Hepatic stellate cell (primary cell): ENCODE measurements around the gene ATG10.
"Not testable (repeated sequence)": the region's sequence is repeated elsewhere in the genome, so short reads cannot be mapped to it uniquely, and the experiment has no call there.

ENCODE experiments used
- DNase-seq: peaks from one replicate; pipeline ENCODE4 v3.0.0; 2011; ENCODE audit warnings: low spot score

Gene ATG10

GRCh38 chr5:82130602-82131001, 158.8 kb downstream of the ATG10 start:
- no peak for DNase-seq

- no peak for DNase-seq
Observed at GRCh38 chr5:82137205-82137604, 165.4 kb downstream of the ATG10 start.

DNA sequence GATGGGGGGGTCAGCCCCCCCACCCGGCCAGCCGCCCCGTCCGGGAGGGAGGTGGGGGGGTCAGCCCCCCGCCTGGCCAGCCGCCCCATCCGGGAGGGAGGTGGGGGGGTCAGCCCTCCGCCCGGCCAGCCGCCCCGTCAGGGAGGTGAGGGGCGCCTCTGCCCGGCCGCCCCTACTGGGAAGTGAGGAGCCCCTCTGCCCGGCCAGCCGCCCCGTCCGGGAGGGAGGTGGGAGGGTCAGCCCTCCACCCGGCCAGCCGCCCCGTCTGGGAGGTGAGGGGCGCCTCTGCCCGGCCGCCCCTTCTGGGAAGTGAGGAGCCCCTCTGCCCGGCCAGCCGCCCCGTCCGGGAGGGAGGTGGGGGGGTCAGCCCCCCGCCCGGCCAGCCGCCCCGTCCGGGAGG, 168.0 kb downstream of the ATG10 start:
- not testable (repeated sequence) for DNase-seq

GRCh38 chr5:82142217-82142841, 170.5 kb downstream of the ATG10 start:
- DNase-seq: no peak

DNA sequence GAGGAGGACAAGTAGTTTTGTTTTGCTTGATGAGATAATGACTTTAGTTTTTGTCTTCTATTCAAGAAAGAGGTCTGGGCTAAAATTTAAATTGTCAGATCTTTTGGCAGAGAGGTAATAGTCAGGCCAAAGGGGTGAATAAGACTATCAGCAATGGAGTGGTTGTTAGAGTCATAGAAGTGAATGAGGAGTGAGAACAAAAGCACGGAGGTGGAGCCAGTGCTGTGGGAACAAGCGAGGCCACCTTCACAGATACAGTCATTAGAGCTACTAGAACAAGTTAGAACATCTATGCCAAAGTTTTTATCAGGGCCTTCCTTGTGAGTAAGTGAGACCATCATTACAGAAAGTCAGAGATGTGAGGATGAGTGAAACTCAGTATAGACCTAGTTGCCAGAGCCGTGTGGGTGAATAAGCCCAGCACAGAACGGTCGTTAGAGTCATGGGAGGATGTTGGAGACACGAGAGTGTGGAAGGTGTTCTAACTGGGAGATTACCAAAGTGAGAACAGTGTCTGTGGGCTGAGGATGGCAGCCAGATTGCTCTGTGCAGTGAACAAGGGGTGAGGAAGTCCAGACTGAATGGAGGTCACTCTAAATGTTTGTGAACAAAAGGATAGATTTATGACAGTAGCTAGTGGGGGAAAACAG, 171.2 kb downstream of the ATG10 start:
- no peak for DNase-seq

DNA sequence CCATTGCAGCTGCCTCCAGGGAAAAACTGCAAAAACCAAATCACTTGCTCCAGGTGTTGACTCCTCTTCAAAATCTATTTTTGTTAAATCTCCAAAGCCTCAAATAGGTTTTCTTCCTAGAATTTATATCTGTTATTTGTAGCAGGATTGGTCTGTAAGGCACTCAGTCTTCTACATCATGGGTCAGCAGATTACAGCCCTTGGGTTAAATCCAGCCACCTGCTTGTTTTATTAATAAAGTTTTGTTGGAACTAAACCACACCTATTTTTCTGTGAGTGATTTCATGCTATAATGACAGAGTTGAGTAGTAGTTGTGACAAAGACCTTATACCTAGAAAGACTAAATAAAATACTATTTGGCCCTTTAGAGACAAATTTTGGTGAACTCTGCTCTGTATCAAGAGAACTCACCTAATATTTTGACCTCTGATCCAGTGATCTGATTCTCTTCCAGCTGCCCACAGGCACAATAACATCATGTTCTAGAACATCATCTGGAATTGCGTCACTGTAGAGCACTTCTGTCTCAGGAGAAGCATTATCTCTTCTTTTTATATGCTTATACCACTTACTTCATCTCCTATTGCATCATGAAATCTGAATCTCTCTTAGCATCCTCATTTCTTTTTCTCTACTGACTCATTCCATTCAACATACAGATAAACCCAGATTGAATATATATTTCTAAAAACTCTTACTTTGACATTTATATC, 176.2 kb downstream of the ATG10 start:
- DNase-seq: no peak

DNA sequence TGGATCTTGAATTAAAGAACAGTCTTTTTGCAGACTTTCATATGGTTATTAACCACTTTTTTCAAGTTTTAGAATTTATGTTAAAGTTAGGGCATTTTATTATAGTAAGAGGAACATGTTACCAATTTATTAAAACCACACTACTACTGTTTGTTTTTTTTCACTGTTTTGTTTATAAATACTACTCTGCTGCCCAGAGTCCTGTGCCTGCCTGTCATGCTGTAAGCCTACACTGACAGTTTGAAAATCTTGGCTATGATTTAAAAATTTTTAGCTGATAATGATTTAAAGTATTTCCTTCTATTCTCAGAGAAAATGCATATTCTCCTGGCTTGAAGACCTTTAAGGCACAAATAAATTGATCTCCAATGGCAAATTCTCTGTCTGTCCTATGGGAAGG, 177.6 kb downstream of the ATG10 start:
- DNase-seq: no peak

GRCh38 chr5:82150559-82150958, 178.7 kb downstream of the ATG10 start:
- DNase-seq: no peak

GRCh38 chr5:82151204-82151603, 179.4 kb downstream of the ATG10 start:
- no peak for DNase-seq

DNA sequence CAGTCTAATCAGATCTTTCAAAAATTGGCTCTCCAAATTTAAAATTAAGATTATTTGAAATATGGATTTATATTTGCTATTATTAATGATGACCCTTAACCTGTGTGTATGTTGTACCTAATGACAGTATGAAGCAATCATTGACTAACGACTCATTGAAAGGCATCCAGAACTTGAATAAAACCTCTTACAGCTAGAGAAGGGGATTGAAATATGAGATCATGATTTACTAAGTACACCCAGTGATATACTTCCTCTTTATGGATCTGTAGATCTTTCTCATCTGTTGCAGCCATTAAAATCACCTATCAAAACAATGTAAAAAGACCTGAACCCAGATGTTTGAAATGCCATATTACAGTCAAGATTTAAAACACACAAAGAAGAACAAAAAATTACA, 179.8 kb downstream of the ATG10 start:
- DNase-seq: no peak

DNA sequence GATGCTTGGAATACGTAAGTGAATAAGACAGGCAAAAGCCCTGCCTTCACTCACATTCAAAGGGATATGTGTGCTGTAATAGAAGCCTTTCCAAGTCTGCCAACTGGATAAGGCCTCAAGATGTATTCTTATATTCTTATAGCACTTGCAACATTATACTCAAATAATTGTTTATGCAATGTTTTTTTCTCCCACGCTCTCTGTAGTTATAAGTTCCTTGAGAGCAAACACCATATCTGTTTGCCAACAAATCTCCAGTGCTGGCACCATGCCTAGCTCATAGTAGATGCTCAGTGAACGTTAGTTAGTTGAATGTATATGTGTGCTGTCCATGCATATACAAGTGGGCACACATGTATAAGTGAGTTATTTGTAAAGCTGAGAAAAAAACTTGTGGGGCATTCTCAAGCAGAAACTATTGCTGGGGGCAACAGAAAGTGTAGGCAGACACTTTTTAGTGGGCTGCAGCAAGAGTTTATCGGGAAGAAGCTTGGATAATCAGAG, 181.2 kb downstream of the ATG10 start:
- DNase-seq: no peak

GRCh38 chr5:82154776-82155175, 183.0 kb downstream of the ATG10 start:
- DNase-seq: no peak

DNA sequence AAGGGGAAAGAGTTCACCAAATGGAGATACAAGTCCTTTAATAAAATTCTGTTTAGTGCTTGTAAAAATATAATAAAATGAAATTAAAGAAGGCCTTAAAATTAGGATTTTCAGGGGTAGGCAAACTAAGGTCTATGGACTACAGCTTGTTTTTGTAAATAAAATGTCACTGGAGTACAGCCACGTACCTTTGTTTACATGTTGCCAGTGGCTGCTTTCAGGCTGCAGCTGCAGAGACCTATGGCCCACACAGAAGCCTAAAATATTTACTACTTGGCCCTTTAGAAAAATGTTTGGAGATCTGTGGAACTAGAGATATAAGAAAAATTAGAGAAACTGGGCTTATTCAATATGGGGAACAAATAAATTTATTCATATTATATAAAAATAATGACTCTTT, 183.5 kb downstream of the ATG10 start:
- DNase-seq: no peak

DNA sequence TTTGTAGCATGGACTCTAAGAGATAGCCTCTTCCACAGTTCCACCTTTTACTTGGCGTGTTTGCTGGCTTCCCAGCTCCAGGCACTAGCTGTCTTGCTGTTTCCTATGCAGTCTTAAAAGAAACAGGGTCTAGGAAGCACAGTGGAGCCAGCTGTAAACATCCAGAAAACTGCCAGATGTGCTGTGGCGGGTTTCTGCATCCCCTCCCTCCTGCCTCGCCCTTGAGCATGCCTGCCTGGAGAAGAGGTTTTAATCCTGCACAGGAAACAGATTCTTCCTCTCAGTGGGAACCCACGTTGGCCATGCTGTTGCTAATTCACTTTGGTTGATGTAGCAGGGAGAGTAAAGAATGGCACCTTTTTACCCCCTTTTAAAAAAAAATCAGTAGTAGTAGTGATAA, 185.1 kb downstream of the ATG10 start:
- no peak for DNase-seq

GRCh38 chr5:82158755-82159413, 187.1 kb downstream of the ATG10 start:
- DNase-seq: no peak

DNA sequence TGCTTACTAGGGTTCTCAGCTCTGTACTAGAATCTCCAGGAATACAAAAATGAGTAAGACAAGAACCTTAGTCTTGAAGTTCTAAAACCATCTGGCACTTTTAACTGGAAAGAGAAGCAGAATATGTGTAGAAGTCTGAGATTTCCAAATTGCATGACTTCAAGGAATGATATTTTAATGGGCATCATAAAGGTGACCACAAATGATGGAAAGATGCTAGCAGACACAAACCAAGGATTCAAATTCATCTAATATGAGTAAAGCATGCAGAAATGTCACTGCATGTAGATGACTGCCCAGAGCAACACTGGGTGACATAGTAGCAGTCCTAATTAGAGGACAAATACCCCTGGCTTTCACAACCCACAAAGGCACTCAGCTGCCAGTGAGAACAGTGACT, 189.1 kb downstream of the ATG10 start:
- DNase-seq: no peak

DNA sequence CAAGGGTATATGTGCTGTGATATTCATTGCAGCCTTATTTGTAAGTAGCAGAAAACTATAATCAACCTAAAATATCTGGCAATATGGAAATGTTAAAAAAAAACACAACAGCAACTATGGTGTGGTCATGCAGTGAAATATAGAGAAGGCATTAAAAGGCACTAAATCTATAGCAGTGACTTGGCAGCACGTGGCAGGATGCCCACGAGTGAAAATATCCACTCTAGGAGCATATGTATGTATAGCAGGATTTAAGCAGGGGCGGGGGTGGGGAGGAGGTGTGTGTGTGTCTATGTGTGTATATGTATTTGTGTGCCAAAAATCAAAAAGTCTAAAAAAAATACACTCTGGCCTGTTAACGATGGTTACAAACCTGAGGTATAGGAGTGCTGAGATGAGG, 190.8 kb downstream of the ATG10 start:
- no peak for DNase-seq

GRCh38 chr5:82163452-82164175, 191.8 kb downstream of the ATG10 start:
- no peak for DNase-seq

DNA sequence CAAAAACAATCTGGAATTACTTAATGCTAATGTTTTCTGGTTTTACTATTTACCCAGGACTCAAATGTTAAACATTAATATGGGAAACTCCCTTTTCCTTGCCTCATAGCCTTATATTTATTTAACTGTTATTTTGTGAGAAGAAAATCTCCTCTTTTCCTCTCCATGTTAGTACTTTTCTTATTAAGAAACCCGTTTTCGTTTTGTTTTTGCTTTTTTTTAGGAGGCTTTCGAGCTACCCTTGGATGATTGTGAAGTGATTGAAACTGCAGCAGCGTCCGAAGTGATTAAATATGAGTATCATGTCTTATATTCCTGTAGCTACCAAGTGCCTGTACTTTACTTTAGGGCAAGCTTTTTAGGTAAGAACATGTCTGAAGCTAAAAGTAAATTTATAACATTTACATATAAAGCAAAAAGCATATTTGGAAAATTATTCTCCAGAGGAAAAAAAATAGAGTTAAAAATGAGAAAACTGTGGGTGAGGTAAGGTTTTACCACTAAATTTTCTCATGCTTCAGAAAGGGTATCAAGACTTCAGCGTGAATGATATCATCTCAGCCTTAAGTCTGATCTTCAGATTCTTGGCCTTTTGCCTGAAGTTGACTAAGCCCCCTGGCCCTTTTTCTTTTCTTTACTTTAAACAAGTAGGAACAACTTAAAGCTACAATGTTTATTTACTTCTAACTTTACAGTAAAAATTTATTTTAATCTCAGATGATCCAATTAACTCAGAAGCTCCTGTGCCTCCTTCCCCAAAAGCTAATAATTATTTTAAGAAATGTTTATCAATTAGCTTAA, 192.6 kb downstream of the ATG10 start:
- no peak for DNase-seq

DNA sequence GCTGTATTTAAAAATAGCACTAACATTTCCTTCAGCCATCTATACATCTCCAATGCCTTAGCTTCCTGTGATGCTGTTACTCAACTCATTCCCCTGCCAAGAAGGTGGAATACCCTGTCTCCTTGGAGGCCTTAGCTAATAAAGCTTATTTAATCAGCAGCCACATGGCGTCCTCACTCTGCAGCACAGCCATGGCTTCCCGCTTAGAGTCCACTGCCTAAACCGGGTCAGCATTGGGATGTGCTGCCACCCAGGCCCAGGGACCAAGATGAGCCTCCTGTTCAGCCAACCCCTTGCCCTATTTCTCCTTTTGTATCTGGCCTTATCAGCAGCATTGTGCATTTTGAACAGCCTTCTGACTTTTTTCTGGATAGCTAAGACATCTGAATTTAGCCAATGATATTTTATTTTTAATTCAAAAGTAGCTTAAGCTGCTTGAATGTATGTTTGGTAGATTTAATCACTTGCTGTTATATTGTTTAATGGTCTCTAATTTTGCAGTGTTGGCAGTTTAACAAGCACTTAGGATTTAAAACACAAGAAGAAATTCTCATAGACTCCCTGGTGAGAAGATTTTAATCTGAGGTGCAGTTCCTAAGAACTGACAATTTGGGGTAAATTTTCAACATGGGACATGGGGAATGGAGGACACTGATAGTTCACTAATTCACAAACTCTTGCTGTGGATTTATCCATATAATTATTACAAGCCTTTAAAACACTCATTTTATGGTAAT, 193.3 kb downstream of the ATG10 start:
- DNase-seq: no peak
